ENCODE data around the gene ZNF678.

GRCh38 chr1:227604446-227604845 lies 41.1 kb downstream of the ZNF678 start:
- TF ChIP-seq CTBP1 (IDR thresholded peaks at IDR 0.05; ENCODE audit: borderline replicate concordance) (no peak), FOXM1 (IDR thresholded peaks at IDR 0.05; ENCODE audit: borderline replicate concordance) (no peak), FOXK2 (IDR thresholded peaks at IDR 0.05) (no peak), LEF1 (IDR thresholded peaks at IDR 0.05; ENCODE audit: borderline replicate concordance) (no peak), BHLHE40 (IDR thresholded peaks at IDR 0.05; ENCODE audit: borderline replicate concordance) (no peak), PKNOX1 (IDR thresholded peaks at IDR 0.05) (no peak), HDGF (IDR thresholded peaks at IDR 0.05; ENCODE audit: borderline replicate concordance) (no peak), ELF4 (IDR thresholded peaks at IDR 0.05) (no peak), FOXA1 (IDR thresholded peaks at IDR 0.05) (no peak), ZNF384 (IDR thresholded peaks at IDR 0.05) (no peak), SP1 (IDR thresholded peaks at IDR 0.05) (no peak), L3MBTL2 (conservative IDR thresholded peaks at IDR 0.05) (no peak), SUZ12 (IDR thresholded peaks at IDR 0.05) (no peak), ARNT (IDR thresholded peaks at IDR 0.05) (no peak)
